IMR-90 (cell line): ENCODE data around the gene CIZ1.

ENCODE experiments used
- BHLHE40 ChIP-seq: fragments of 150-350 bp; IDR thresholded peaks from 2 replicates; pipeline ENCODE4 v1.6.1; 2016; ENCODE audit warnings: mild to moderate bottlenecking, low read depth, low read length
- CEBPB ChIP-seq: IDR thresholded peaks from 2 replicates; pipeline ENCODE4 v1.6.1; 2012; ENCODE audit warnings: low read depth, low read length, improper control_type of control experiment
- CHD1 ChIP-seq: IDR thresholded peaks from 2 replicates; pipeline ENCODE4 v1.6.1; 2012; ENCODE audit warnings: low read depth, low read length, improper control_type of control experiment
- FOS ChIP-seq: fragments of 150-350 bp; IDR thresholded peaks from 2 replicates; pipeline ENCODE4 v1.6.1; 2016; ENCODE audit warnings: low read depth, low read length
- MAFK ChIP-seq: IDR thresholded peaks from 2 replicates; pipeline ENCODE4 v1.6.1; 2012; ENCODE audit warnings: low read depth, low read length, improper control_type of control experiment
- MAZ ChIP-seq: IDR thresholded peaks from 2 replicates; pipeline ENCODE4 v1.6.1; 2012; ENCODE audit warnings: low read depth, mild to moderate bottlenecking, low read length, improper control_type of control experiment, moderate library complexity, borderline replicate concordance
- POLR2A ChIP-seq: IDR thresholded peaks from 2 replicates; pipeline ENCODE4 v1.6.1; 2012; ENCODE audit warnings: mild to moderate bottlenecking, low read depth, low read length
- RAD21 ChIP-seq: IDR thresholded peaks from 2 replicates; pipeline ENCODE4 v1.6.1; 2012; ENCODE audit warnings: low read length, improper control_type of control experiment
- TF ChIP-seq, protein P1 (sequence below): conservative IDR thresholded peaks from 2 replicates; pipeline ENCODE4 v1.5.1; 2012; ENCODE audit warnings: mild to moderate bottlenecking, low read depth, low read length, improper control_type of control experiment
- TF ChIP-seq, protein P2 (sequence below): fragments of 150-350 bp; IDR thresholded peaks from 2 replicates; pipeline ENCODE4 v1.6.1; 2017; ENCODE audit warnings: mild to moderate bottlenecking, antibody characterized with exemption, low read length, low read depth

DNA sequence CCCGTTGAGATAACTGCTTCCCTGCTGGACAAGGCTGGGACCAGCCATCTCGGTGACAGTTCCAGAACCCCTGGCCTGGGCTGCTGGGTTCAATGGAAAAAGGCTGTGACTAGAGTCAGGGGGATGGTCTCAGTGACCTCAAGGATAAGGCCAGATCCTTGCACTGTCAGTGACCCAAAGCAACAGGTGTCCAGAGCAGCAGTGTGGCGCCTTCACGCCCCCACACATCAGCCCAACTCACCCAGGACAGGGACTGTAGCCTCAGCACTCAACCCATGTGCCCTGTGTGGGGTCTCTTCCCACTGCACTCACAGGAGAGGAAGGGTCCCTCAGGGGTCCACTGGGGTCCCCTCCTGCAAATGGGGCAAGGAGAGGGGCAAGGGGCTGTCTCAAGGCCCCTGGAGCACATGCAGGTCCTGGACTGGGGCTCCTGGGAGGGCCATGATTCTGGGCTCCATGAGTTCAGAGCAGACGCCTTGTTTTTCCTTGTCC lies 42.8 kb downstream of the CIZ1 start:
- no peak for TF ChIP-seq CEBPB
- TF ChIP-seq POLR2A: no peak
- no peak for TF ChIP-seq RAD21
- TF ChIP-seq MAFK: no peak
- TF ChIP-seq, protein P1, sequence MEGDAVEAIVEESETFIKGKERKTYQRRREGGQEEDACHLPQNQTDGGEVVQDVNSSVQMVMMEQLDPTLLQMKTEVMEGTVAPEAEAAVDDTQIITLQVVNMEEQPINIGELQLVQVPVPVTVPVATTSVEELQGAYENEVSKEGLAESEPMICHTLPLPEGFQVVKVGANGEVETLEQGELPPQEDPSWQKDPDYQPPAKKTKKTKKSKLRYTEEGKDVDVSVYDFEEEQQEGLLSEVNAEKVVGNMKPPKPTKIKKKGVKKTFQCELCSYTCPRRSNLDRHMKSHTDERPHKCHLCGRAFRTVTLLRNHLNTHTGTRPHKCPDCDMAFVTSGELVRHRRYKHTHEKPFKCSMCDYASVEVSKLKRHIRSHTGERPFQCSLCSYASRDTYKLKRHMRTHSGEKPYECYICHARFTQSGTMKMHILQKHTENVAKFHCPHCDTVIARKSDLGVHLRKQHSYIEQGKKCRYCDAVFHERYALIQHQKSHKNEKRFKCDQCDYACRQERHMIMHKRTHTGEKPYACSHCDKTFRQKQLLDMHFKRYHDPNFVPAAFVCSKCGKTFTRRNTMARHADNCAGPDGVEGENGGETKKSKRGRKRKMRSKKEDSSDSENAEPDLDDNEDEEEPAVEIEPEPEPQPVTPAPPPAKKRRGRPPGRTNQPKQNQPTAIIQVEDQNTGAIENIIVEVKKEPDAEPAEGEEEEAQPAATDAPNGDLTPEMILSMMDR: no peak
- TF ChIP-seq CHD1: no peak
- TF ChIP-seq FOS: no peak
- TF ChIP-seq, protein P2, sequence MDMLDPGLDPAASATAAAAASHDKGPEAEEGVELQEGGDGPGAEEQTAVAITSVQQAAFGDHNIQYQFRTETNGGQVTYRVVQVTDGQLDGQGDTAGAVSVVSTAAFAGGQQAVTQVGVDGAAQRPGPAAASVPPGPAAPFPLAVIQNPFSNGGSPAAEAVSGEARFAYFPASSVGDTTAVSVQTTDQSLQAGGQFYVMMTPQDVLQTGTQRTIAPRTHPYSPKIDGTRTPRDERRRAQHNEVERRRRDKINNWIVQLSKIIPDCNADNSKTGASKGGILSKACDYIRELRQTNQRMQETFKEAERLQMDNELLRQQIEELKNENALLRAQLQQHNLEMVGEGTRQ: no peak
- TF ChIP-seq BHLHE40: no peak
- TF ChIP-seq MAZ: no peak
